Neural progenitor cell (in vitro differentiated cells): ENCODE measurements around the gene C1QTNF6.

Experiments
- CTCF ChIP-seq: fragments of 200-600 bp; sonication (generic); IDR thresholded peaks from 2 replicates; pipeline ENCODE4 v1.5.1; 2017; ENCODE audit warnings: antibody characterized with exemption, mild to moderate bottlenecking
- EZH2 ChIP-seq: fragments of 200-600 bp; sonication (generic); IDR thresholded peaks from 2 replicates; pipeline ENCODE4 v1.6.1; 2017; ENCODE audit warnings: antibody characterized with exemption, mild to moderate bottlenecking, moderate library complexity

DNA sequence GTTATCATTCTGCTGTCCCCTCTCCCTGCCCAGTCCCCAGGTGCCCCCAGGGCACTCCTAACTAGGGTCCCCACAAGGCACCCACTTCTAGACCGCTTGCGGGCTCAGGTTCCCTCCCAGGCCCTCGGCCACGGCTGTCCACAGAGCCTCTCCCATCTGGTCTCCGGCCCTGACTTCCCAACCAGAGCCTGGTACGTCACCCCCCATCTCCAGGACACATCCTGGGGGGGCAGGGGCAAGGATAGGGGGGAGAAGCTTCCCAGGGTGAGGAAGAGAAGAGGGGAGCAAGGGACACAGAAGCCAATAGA, 23.8 kb upstream of the C1QTNF6 start:
- TF ChIP-seq CTCF = no peak
- no peak for TF ChIP-seq EZH2
